ENCODE measurements around the gene PRKX. TPM values are rescaled to one million over a fixed set of nuclear protein-coding genes. Genes with fewer than 3 reads are reported as not detected.
"Not testable (repeated sequence)": the region's sequence is repeated elsewhere in the genome, so short reads cannot be mapped to it uniquely, and the experiment has no call there.

Gene PRKX
- total RNA-seq, 1 donor from 2014 or later, result 17.1 TPM

GRCh38 chrX:3651277-3651676, 62.2 kb downstream of the PRKX start:
- DNase-seq (ENCODE audit: low spot score), result no peak
- Mint-ChIP-seq H3K27me3 (ENCODE audit: low read depth) (no peaks in the 10 kb centered on the region), H3K27ac (ENCODE audit: unreplicated experiment) (no peak overlapping the region)

GRCh38 chrX:3648084-3648483, 65.4 kb downstream of the PRKX start:
- Mint-ChIP-seq H3K27me3 (ENCODE audit: low read depth) (no peaks in the 10 kb centered on the region), H3K36me3 (ENCODE audit: low read depth) (peaks cover 16% of the 10 kb centered on the region), H3K4me3 (ENCODE audit: unreplicated experiment) (no peak overlapping the region), H3K4me1 (ENCODE audit: low read depth) (no peaks in the 10 kb centered on the region), H3K9me3 (ENCODE audit: low read depth) (peaks cover 6% of the 10 kb centered on the region), H3K27ac (ENCODE audit: unreplicated experiment) (no peak overlapping the region)
- DNase-seq (ENCODE audit: low spot score), result no peak
- TF ChIP-seq CTCF (IDR thresholded peaks at IDR 0.05), result no peak

More at GRCh38 chrX:3651277-3651676, 62.2 kb downstream of the PRKX start:
- Mint-ChIP-seq H3K9me3 (ENCODE audit: low read depth) (no peaks in the 10 kb centered on the region), H3K36me3 (ENCODE audit: low read depth) (peaks cover 3% of the 10 kb centered on the region), H3K4me3 (ENCODE audit: unreplicated experiment) (no peak overlapping the region), H3K4me1 (ENCODE audit: low read depth) (no peaks in the 10 kb centered on the region)
- peak; percentile 93 for TF ChIP-seq CTCF (IDR thresholded peaks at IDR 0.05)

GRCh38 chrX:3639858-3640631, 73.4 kb downstream of the PRKX start:
- peak; percentile 50 for DNase-seq (ENCODE audit: low spot score)
- not testable (repeated sequence) for H3K4me1 Mint-ChIP-seq (ENCODE audit: low read depth); H3K9me3 Mint-ChIP-seq (ENCODE audit: low read depth); H3K4me3 Mint-ChIP-seq (ENCODE audit: unreplicated experiment); H3K27me3 Mint-ChIP-seq (ENCODE audit: low read depth); H3K27ac Mint-ChIP-seq (ENCODE audit: unreplicated experiment)
- peaks cover 17% of the 10 kb centered on the region for H3K36me3 Mint-ChIP-seq (ENCODE audit: low read depth)

- no peak for DNase-seq (ENCODE audit: low spot score)
- Mint-ChIP-seq H3K36me3 (ENCODE audit: low read depth) (peaks cover 13% of the 10 kb centered on the region), H3K27ac (ENCODE audit: unreplicated experiment) (no peak overlapping the region), H3K27me3 (ENCODE audit: low read depth) (no peaks in the 10 kb centered on the region), H3K4me1 (ENCODE audit: low read depth) (no peaks in the 10 kb centered on the region), H3K4me3 (ENCODE audit: unreplicated experiment) (no peak overlapping the region), H3K9me3 (ENCODE audit: low read depth) (peaks cover 6% of the 10 kb centered on the region)
- TF ChIP-seq CTCF (IDR thresholded peaks at IDR 0.05), result no peak
Observed at GRCh38 chrX:3639236-3639635, 74.2 kb downstream of the PRKX start.

- no peak for DNase-seq (ENCODE audit: low spot score)
- H3K27ac Mint-ChIP-seq (ENCODE audit: unreplicated experiment), result no peak overlapping the region
Observed at GRCh38 chrX:3638280-3638873, 75.1 kb downstream of the PRKX start.

More at GRCh38 chrX:3638280-3638873, 75.1 kb downstream of the PRKX start:
- peak; percentile 99 for TF ChIP-seq CTCF (IDR thresholded peaks at IDR 0.05)
- Mint-ChIP-seq H3K9me3 (ENCODE audit: low read depth) (peaks cover under 1% of the 10 kb centered on the region), H3K27me3 (ENCODE audit: low read depth) (no peaks in the 10 kb centered on the region), H3K36me3 (ENCODE audit: low read depth) (peaks cover 8% of the 10 kb centered on the region), H3K4me1 (ENCODE audit: low read depth) (no peaks in the 10 kb centered on the region), H3K4me3 (ENCODE audit: unreplicated experiment) (no peak overlapping the region)
